Upper lobe of left lung (tissue), 6 donors: ENCODE results near the gene PWP1. TPM values are rescaled to one million over a fixed set of nuclear protein-coding genes. Genes with fewer than 3 reads are reported as not detected.

Source experiments
- ATAC-seq, 2 donors: fragments of 200-7000 bp; cut with Tn5 transposase; one replicate each; pipeline ENCODE4 v1.9.1; 2022; ENCODE audit warnings: mild to moderate bottlenecking in 2 of 2, moderate library complexity in 2 of 2; ENCODE audit not compliant: low FRiP score in 2 of 2
- DNase-seq, 2 donors: peaks; one replicate each; pipeline ENCODE4 v3.0.0-alpha.2; 2019 to 2020
- H3K27ac ChIP-seq, 4 donors: fragments of 200-600 bp; sonication (generic); one replicate each; pipeline ENCODE4 v1.5.1; 2016 to 2019
- H3K27me3 ChIP-seq, 4 donors: fragments of 200-600 bp; sonication (generic); one replicate each; pipeline ENCODE4 v1.5.1; 2017 to 2019
- H3K36me3 ChIP-seq, 4 donors: fragments of 200-600 bp; sonication (generic); one replicate each; pipeline ENCODE4 v1.5.1; 2016 to 2019
- H3K4me1 ChIP-seq, 4 donors: fragments of 200-600 bp; sonication (generic); one replicate each; pipeline ENCODE4 v1.5.1; 2018 to 2019
- H3K4me3 ChIP-seq, 4 donors: fragments of 200-600 bp; sonication (generic); one replicate each; pipeline ENCODE4 v1.5.1; 2017 to 2019; ENCODE audit warnings: mild to moderate bottlenecking in 2 of 4, moderate library complexity in 1 of 4
- H3K9me3 ChIP-seq, 4 donors: fragments of 200-600 bp; sonication (generic); one replicate each; pipeline ENCODE4 v1.5.1; 2018 to 2019
- CTCF ChIP-seq, 6 experiments: fragments of 450-650 bp in 4 of 6; fragments of 200-600 bp in 2 of 6; sonication (generic) in 2 of 6; IDR thresholded peaks; one replicate each; pipeline ENCODE4 v1.5.1; 2016 to 2019; ENCODE audit warnings: antibody characterized with exemption in 6 of 6
- EP300 ChIP-seq, 4 donors: sonication (generic); formaldehyde crosslinking; IDR thresholded peaks; one replicate each; pipeline ENCODE4 v1.5.1; 2017; ENCODE audit warnings: antibody characterized with exemption in 4 of 4, control low read depth in 2 of 4
- POLR2A ChIP-seq, 4 donors: fragments of 450-650 bp; IDR thresholded peaks; one replicate each; pipeline ENCODE4 v1.5.1; 2016 to 2017; ENCODE audit warnings: antibody characterized with exemption in 4 of 4, mild to moderate bottlenecking in 2 of 4
- POLR2AphosphoS5 ChIP-seq, 2 donors: sonication (generic); formaldehyde crosslinking; IDR thresholded peaks; one replicate each; pipeline ENCODE4 v1.5.1; 2017; ENCODE audit warnings: antibody characterized with exemption in 2 of 2
- WGBS, 2 donors: methylation state at CpG; one replicate each; pipeline ENCODE4 v1.1.5; 2017 to 2018; 5-methylcytosine and 5-hydroxymethylcytosine counted together
- total RNA-seq, 6 donors: library from RNA; depleted of rRNA in 4 of 6; stranded (reverse); fragments of >200 nt in 4 of 6; gene quantifications; one replicate each; pipeline versions ENCODE4 v1.1.0 to v1.2.1, GENCODE V29; 2016 to 2021
- donor health status: DM: no; HTN: no; CAD: no; lungs with moderate emphysema.
- donor health status: DM: no; HTN: yes; CAD: no; lungs with severe emphysema.

Gene PWP1
- total RNA-seq, 6 donors from 2014 or later: 23.6 to 87.0 (median 39.3) TPM

DNA sequence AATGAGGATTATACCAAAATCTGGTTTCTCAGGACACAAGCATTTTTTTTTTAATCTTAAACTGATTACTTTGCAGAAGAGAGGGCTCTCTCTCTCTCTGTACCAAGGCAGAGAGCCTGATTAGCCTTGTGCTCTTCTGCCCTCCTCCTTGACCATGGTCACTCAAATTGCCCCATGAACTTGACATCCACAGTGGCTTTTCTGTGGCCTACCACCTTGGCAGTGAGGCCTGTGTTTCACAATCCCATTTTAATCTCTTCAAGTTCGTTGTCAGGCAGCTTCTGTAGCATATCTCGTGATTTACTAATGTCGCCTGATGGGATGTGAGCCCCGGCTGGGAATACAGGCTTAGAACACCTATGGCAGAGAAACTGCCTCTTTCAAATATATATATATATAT, 30.7 kb upstream of the PWP1 start:
- TF ChIP-seq CTCF (IDR thresholded peaks at IDR 0.05) (no peak), POLR2AphosphoS5 (IDR thresholded peaks at IDR 0.05) (no peak), EP300 (IDR thresholded peaks at IDR 0.05) (no peak), POLR2A (IDR thresholded peaks at IDR 0.05) (no peak)
- no peak overlapping the region for H3K4me3 ChIP-seq
- no peaks in the 10 kb centered on the region for H3K36me3 ChIP-seq
- 76 to 78% methylated on average over 4 of the region's 4 CpGs for WGBS, 2 donors
- no peaks in the 10 kb centered on the region for H3K9me3 ChIP-seq
- DNase-seq (no peak), ATAC-seq (no peak)
- H3K4me1 ChIP-seq: no peaks in the 10 kb centered on the region
- H3K27ac ChIP-seq: no peak overlapping the region
- H3K27me3 ChIP-seq: no peaks in the 10 kb centered on the region

DNA sequence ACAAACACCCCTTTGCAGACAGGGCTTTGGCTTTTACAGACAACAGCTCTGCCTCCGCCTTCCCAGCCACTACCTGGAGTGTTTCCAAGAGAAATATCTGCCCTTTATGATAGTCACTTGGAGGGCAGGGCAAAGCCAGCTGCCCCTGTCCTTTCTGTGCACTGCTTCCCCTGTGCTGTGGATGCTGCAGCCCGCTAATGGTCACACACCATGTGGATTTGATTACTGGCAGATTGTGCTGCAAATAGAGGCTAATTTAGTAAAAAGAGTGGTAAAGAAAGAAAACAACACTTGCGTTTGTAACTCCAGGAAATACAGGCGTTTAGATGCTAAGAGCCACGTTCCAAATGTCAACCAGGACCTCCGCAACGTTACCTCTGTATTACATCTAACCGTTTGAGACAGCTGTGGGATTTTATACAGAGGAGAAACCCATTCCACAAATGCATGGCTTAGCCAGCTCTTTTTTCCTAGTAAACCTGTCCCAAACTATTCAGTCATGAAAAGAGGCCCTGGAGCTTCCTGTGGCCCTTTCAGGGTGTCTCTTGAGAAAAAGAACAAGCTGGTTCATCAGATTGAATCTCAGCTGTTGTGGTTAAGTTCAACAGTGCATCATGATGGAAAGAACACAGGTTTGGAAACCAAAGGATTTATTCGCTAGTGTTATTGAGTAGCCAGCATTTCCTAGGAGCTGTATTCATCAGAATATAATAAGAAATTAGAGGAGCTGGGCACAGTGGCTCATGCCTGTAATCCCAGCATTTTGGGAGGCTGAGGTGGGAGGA, 30.1 kb upstream of the PWP1 start:
- Histone ChIP-seq H3K4me1 (no peaks in the 10 kb centered on the region), H3K36me3 (no peaks in the 10 kb centered on the region), H3K4me3 (no peak overlapping the region), H3K9me3 (no peaks in the 10 kb centered on the region), H3K27me3 (no peaks in the 10 kb centered on the region), H3K27ac (no peak overlapping the region)
- ATAC-seq (no peak), DNase-seq (no peak)
- TF ChIP-seq EP300 (IDR thresholded peaks at IDR 0.05): no peak
- no peak for TF ChIP-seq POLR2AphosphoS5 (IDR thresholded peaks at IDR 0.05)
- no peak for TF ChIP-seq CTCF (IDR thresholded peaks at IDR 0.05)
- no peak for TF ChIP-seq POLR2A (IDR thresholded peaks at IDR 0.05)
- 79 to 86% methylated on average over 8 to 9 of the region's 9 CpGs for WGBS, 2 donors

- H3K4me1 ChIP-seq: no peaks in the 10 kb centered on the region
- H3K9me3 ChIP-seq: no peaks in the 10 kb centered on the region
- H3K27ac ChIP-seq: no peak overlapping the region
- TF ChIP-seq POLR2A (IDR thresholded peaks at IDR 0.05): no peak
- no peak for TF ChIP-seq CTCF (IDR thresholded peaks at IDR 0.05)
- TF ChIP-seq EP300 (IDR thresholded peaks at IDR 0.05): no peak
- no peak for TF ChIP-seq POLR2AphosphoS5 (IDR thresholded peaks at IDR 0.05)
- H3K4me3 ChIP-seq: no peak overlapping the region
- DNase-seq: no peak
- no peaks in the 10 kb centered on the region for H3K27me3 ChIP-seq
- no peak for ATAC-seq
- H3K36me3 ChIP-seq: no peaks in the 10 kb centered on the region
Measured at GRCh38 chr12:107656302-107656701, 29.3 kb upstream of the PWP1 start.

DNA sequence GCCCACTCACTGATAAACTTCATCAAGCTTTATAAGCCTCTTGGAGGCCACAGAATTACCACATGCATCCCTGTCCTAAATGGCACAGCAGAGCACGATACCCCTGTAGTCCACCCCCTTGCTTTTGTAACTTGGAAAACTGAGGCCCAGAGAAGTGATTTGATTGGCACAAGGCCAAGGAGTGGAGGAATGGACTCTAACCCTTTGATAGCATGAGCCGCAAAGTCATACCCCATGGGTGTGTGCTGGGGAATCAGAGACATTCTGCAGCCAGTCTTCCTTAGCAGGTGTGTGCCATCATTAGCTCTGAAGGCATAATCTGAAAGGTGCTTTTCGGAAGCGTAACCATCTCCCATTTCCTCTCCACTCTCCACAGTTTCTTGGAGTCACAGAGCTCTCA, 28.5 kb upstream of the PWP1 start:
- Histone ChIP-seq H3K9me3 (no peaks in the 10 kb centered on the region), H3K4me3 (no peak overlapping the region), H3K27ac (no peak overlapping the region), H3K36me3 (no peaks in the 10 kb centered on the region), H3K27me3 (no peaks in the 10 kb centered on the region), H3K4me1 (no peaks in the 10 kb centered on the region)
- no peak for ATAC-seq
- TF ChIP-seq POLR2AphosphoS5 (IDR thresholded peaks at IDR 0.05): no peak
- no peak for TF ChIP-seq CTCF (IDR thresholded peaks at IDR 0.05)
- no peak for TF ChIP-seq EP300 (IDR thresholded peaks at IDR 0.05)
- TF ChIP-seq POLR2A (IDR thresholded peaks at IDR 0.05): no peak
- WGBS, 2 donors: 94 to 100% methylated on average over 4 of the region's 4 CpGs
- DNase-seq: no peak

- no peaks in the 10 kb centered on the region for H3K4me1 ChIP-seq
- no peak overlapping the region for H3K27ac ChIP-seq
- ATAC-seq: no peak
- no peaks in the 10 kb centered on the region for H3K9me3 ChIP-seq
- TF ChIP-seq EP300 (IDR thresholded peaks at IDR 0.05): no peak
- TF ChIP-seq POLR2A (IDR thresholded peaks at IDR 0.05): no peak
- TF ChIP-seq POLR2AphosphoS5 (IDR thresholded peaks at IDR 0.05): no peak
- no peak for TF ChIP-seq CTCF (IDR thresholded peaks at IDR 0.05)
- 90% methylated on average over 9 of the region's 9 CpGs for WGBS, 2 donors
- no peaks in the 10 kb centered on the region for H3K27me3 ChIP-seq
- no peaks in the 10 kb centered on the region for H3K36me3 ChIP-seq
- H3K4me3 ChIP-seq: no peak overlapping the region
- no peak for DNase-seq
Measured at GRCh38 chr12:107657621-107658020, 28.0 kb upstream of the PWP1 start.
